Thoracic aorta (tissue), 2 donors: Measurements from ENCODE around the gene CLDND1. TPM values are rescaled to one million over a fixed set of nuclear protein-coding genes. Genes with fewer than 3 reads are reported as not detected.

ENCODE experiments used
- ATAC-seq: fragments of 150-250 bp; one replicate; pipeline ENCODE4 v1.8.0; 2017; ENCODE audit warnings: low read depth; ENCODE audit not compliant: insufficient number of reproducible peaks, low FRiP score
- DNase-seq: peaks from one replicate; pipeline ENCODE4 v3.0.0-alpha.2; 2020; ENCODE audit warnings: low spot score
- H3K27ac ChIP-seq, 2 donors: fragments of 200-600 bp; sonication (generic); 1 replicate in 1 of 2; 2 replicates in 1 of 2; pipeline ENCODE4 v1.5.1; 2016; ENCODE audit warnings: mild to moderate bottlenecking in 2 of 2, moderate library complexity in 2 of 2
- H3K27me3 ChIP-seq: fragments of 200-600 bp; sonication (generic); replicated peaks from 2 replicates; pipeline ENCODE4 v1.6.0; 2016; ENCODE audit warnings: mild to moderate bottlenecking; ENCODE audit not compliant: insufficient read depth
- H3K36me3 ChIP-seq: fragments of 200-600 bp; sonication (generic); one replicate; pipeline ENCODE4 v1.5.1; 2016
- H3K4me1 ChIP-seq, 2 donors: fragments of 200-600 bp; sonication (generic); 1 replicate in 1 of 2; 2 replicates in 1 of 2; pipeline versions ENCODE4 v1.5.1 to v1.6.0; 2016; ENCODE audit warnings: low read depth in 2 of 2, mild to moderate bottlenecking in 1 of 2; ENCODE audit not compliant: control insufficient read depth in 1 of 2
- H3K4me3 ChIP-seq: fragments of 200-600 bp; sonication (generic); 2 replicates; pipeline ENCODE4 v1.5.1; 2016; ENCODE audit warnings: mild to moderate bottlenecking
- H3K9me3 ChIP-seq: fragments of 200-600 bp; sonication (generic); 2 replicates; pipeline ENCODE4 v1.5.1; 2016
- total RNA-seq, 2 donors: library from RNA; depleted of rRNA; stranded (reverse); fragments of >200 nt; gene quantifications; one replicate each; pipeline versions ENCODE4 v1.1.0 to v1.2.3, GENCODE V29; 2016
- TF ChIP-seq, protein P1 (sequence below): fragments of 200-600 bp; sonication (generic); IDR thresholded peaks from one replicate; pipeline ENCODE4 v1.5.1; 2019; ENCODE audit warnings: antibody characterized with exemption

CLDND1 gene
- total RNA-seq, 2 donors from 2014 or later = 134 to 175 TPM

DNA sequence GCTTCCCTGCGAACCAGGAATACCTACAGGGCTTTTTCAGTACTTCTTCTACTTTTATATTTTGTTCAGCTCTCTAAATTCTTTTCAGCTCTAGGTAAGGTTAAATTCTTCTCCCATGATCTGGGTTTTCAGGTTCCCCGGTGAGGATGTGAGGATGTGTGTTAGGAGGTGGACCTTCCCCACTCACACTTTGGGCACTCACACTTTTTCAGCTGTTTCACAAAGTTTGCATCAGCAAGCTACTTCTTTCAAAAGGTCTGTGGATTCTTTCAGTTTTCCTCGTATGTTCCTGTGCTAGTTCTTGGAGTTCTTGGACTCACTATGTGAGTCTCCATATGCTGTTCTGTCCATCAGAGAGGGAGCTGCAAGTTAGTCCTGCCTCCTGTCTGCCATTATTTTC lies 39.1 kb downstream of the CLDND1 start:
- H3K36me3 ChIP-seq = no peaks in the 10 kb centered on the region
- H3K4me3 ChIP-seq = no peak overlapping the region
- H3K4me1 ChIP-seq = no peaks in the 10 kb centered on the region
- H3K27ac ChIP-seq = no peak overlapping the region
- peaks cover 33% of the 10 kb centered on the region for H3K9me3 ChIP-seq
- H3K27me3 ChIP-seq = no peaks in the 10 kb centered on the region
- TF ChIP-seq, protein P1, sequence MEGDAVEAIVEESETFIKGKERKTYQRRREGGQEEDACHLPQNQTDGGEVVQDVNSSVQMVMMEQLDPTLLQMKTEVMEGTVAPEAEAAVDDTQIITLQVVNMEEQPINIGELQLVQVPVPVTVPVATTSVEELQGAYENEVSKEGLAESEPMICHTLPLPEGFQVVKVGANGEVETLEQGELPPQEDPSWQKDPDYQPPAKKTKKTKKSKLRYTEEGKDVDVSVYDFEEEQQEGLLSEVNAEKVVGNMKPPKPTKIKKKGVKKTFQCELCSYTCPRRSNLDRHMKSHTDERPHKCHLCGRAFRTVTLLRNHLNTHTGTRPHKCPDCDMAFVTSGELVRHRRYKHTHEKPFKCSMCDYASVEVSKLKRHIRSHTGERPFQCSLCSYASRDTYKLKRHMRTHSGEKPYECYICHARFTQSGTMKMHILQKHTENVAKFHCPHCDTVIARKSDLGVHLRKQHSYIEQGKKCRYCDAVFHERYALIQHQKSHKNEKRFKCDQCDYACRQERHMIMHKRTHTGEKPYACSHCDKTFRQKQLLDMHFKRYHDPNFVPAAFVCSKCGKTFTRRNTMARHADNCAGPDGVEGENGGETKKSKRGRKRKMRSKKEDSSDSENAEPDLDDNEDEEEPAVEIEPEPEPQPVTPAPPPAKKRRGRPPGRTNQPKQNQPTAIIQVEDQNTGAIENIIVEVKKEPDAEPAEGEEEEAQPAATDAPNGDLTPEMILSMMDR = no peak
- DNase-seq (no peak), ATAC-seq (no peak)

DNA sequence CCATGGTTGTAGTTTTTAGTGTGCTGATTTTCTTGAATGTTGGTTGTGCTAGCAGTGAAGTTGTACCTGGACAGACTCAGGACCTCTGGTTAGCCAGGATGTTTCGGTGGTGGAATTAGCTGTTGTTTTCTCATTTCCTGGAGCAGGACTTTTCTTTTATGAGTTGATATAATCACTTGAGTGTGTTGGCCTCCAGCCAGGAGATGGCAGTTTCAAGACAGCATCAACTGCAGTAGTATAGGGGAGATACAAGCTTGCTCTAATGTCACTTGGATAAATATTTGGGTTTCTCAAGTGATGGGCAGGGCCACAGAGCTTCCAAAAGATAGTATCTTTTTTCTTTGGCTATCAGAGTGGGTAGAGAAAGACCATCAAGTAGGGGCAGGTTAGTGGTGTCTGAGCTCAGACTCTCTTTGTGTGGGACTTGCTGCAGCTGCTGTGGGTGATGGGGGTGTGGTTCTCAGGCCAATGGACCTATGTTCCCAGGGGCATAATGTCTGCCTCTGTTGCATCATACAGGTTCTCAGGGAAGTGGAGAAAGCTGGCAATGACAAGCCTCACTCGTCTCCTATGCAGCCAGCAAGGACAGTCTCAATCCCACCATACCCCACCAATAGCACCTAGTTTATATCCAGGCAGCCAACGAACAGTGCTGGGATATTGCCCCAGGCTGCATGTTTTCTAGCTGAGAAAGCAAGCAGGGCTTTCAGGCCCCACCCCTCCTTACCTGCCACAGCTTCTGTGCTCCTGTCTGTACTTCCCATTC lies 39.8 kb downstream of the CLDND1 start:
- H3K27ac ChIP-seq = no peak overlapping the region
- no peaks in the 10 kb centered on the region for H3K36me3 ChIP-seq
- no peaks in the 10 kb centered on the region for H3K27me3 ChIP-seq
- no peaks in the 10 kb centered on the region for H3K4me1 ChIP-seq
- ATAC-seq (no peak), DNase-seq (no peak)
- peaks cover 36% of the 10 kb centered on the region for H3K9me3 ChIP-seq
- TF ChIP-seq, protein P1 = no peak
- no peak overlapping the region for H3K4me3 ChIP-seq

Other genes starting within 250 kb of the CLDND1 start
- not detected for gene OR5H2, start 240.4 kb downstream of the CLDND1 start, total RNA-seq
- gene OR5K4, start 169.0 kb downstream of the CLDND1 start, total RNA-seq = not detected
- not detected for gene OR5K3, start 132.2 kb downstream of the CLDND1 start, total RNA-seq
- gene OR5K1, start 59.7 kb downstream of the CLDND1 start, total RNA-seq = not detected
- gene OR5K2, start 25.2 kb downstream of the CLDND1 start, total RNA-seq = not detected
- not detected for gene GPR15, start 9.1 kb upstream of the CLDND1 start, total RNA-seq
- gene CPOX, start 70.7 kb upstream of the CLDND1 start, total RNA-seq = 10 to 100 TPM; 14.0 to 40.8 TPM
- gene ST3GAL6, start 240.4 kb upstream of the CLDND1 start, total RNA-seq = 10 to 100 TPM; 12.0 to 16.9 TPM